22Rv1 (cell line): ENCODE results near the gene AMN.

ENCODE experiments used
- ZFX ChIP-seq: fragments of 450-650 bp; IDR thresholded peaks from 2 replicates; pipeline ENCODE4 v1.6.1; 2017; ENCODE audit warnings: antibody characterized with exemption, borderline replicate concordance
- TF ChIP-seq, protein P1 (sequence below): fragments of 450-650 bp; IDR thresholded peaks from 2 replicates; pipeline ENCODE4 v1.5.1; 2017; ENCODE audit warnings: mild to moderate bottlenecking

DNA sequence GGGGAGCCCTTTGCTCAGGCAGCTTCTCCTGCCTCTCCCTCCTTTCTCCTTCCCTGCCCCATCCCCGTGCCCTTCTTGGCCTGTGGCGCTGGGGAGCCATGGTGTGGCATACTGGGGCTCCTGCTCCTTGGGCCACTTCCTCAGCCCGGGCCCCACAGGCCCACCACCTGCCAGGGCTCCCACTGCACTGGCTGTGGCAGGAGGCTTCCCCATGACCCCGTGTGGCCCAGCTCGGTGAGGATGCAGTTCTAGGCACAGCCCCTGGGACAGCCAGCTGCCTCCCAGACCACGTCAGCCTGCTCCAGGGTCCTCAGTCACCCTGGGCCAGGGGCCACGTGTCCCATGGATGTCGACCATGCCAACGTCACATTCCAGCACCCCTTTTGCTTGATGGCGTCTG lies 13.0 kb upstream of the AMN start:
- TF ChIP-seq, protein P1, sequence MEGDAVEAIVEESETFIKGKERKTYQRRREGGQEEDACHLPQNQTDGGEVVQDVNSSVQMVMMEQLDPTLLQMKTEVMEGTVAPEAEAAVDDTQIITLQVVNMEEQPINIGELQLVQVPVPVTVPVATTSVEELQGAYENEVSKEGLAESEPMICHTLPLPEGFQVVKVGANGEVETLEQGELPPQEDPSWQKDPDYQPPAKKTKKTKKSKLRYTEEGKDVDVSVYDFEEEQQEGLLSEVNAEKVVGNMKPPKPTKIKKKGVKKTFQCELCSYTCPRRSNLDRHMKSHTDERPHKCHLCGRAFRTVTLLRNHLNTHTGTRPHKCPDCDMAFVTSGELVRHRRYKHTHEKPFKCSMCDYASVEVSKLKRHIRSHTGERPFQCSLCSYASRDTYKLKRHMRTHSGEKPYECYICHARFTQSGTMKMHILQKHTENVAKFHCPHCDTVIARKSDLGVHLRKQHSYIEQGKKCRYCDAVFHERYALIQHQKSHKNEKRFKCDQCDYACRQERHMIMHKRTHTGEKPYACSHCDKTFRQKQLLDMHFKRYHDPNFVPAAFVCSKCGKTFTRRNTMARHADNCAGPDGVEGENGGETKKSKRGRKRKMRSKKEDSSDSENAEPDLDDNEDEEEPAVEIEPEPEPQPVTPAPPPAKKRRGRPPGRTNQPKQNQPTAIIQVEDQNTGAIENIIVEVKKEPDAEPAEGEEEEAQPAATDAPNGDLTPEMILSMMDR = no peak
- no peak for TF ChIP-seq ZFX
